RPMI8226 (cell line): ENCODE data around the gene PDE10A.

Experiments
- DNase-seq: peaks from one replicate; pipeline ENCODE4 v3.0.0-alpha.2; 2015

PDE10A gene

DNA sequence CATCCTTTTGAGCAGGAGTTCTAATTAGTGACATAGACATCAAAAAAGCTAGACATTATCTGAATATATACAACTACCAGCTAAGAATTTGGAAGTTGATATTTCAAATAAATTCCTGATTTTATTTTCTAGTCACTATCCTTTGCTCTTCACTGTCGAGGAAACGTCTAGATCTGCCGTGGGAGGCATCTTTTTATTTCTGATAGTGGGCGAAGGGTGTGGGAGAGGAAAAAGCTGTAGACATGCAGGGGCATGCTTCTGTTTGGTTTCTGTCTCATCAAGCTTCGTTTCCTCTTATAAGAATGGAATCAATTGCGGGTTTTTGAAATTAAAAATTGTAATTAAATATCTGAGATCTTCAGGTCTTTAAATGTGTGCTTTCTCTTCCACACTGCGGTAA lies 337.4 kb downstream of the PDE10A start:
- no peak for DNase-seq

DNA sequence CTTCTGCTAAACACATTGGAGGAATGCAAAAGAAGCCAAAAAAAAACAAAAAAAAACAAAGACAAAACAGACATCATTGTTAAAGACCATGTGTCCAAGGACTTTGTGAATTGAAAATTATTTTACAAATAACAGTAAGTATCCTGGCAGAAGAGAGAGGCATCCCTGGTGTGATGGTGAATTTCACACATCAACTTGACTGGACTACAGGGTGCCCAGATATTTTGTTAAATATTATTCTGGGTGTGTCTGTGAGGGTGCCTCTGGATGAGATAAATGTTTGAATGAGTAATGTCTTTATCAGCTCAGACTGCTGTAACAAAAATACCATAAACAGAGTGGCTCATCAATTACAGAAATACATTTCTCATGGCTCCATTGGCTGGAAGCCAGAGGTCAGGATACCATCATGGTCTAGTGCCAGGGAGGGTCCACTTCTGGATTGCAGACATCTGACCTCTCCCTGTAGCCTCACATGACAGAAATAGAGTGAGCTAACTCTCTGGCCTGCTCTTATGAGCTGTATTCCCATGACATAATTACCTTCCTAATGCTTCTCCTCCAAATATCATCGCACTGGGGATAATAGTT lies 341.4 kb downstream of the PDE10A start:
- DNase-seq, result no peak

DNA sequence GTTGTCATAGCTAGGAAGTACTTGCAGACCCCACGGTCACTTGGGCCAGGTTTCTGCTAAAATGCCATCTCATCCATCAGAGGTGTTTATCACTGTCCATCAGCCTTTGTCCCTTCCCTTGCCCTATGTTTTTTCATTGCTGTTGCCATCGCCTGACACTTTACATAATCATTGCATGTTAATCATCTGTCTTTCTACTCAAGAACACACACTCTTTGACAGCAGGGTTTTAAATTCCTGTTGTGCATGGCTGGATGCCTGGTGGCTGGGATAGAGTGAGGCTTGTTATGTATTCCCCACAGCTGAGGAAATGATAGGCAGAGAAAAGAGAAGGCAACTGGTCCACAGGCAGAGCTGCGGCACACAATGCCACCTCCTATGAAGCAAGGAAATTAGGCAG lies 341.9 kb downstream of the PDE10A start:
- no peak for DNase-seq

DNA sequence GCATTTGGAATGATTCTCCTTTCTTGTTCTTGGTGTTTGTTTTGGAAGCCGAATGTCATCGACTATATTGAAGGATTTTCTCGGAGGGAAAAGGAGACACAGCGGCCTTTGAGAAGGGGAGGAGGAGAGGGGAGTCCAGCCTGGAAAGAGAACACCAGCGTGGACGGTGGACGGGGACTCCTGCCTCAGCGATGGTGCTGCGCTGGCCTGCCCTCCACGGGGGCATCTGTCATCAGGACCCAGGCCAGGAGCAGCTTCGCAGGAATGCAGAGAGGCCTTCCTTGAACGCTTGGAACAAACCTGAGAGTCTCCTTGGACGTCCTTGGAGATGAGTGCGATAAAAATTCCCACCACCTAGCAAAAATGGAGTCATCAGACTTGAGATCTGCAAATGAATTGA lies 345.3 kb downstream of the PDE10A start:
- no peak for DNase-seq

DNA sequence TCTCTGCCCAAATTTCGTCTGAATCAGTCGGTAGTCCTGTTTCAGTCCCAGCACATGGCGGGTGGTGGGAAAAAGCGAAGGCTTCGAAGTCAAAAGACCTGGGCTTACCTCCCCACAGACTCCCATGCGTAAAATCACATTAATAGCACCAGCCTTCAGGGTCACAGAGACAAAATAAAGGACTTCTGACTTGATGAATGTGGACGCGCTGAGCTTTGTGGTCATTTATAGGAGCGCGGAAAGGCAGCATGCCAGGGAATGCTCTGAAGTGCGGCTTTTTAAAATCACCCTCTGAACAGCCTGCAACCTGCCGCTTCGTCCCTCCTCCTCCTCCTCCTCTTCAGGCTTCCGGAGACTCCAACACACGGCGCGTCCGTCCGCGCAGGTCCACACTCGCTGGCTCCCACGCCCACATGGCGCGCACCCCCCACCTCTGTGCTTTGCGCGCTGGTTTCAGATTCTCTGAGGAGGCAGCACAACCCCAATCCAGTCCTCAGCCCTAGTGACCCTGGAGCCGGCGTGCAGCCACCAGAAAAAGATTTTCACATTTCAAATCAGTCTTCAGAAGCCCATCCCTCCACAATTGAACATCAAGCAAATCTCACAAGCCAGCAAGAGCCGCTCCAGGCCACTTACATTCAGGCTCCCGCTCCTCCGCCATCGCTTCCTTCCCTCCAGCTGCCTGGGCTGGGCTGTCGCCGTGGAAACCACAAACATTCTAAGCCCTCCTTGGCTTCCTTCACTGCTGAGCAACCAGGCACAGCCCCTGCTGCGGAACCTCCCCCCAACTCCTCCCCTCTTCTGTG lies 353.9 kb downstream of the PDE10A start, which contains the start of gene C6orf118:
Gene C6orf118 (minus strand): TSS at position 680 of the 806 bp plus-strand sequence. CDS start 19 bp downstream, at position 661.
- DNase-seq, result peak; percentile 13

DNA sequence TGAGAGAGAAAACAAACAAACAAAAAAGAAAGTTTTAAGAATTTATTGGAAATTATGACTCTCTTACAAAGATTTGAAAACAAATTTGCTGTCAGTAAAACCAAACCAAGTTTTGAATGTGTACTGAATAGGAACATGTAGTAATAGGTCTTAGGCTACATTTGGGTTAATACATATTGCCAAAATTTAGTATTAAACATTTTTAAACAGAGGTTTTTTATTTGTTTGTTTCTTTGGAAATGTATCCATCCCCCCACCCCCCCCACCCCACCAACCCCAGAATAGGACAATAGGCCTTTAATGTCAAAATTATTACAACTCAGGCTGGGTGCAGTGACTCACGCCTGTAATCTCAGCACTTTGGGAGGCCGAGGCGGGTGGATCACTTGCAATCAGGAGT lies 356.1 kb downstream of the PDE10A start:
- DNase-seq, result no peak

DNA sequence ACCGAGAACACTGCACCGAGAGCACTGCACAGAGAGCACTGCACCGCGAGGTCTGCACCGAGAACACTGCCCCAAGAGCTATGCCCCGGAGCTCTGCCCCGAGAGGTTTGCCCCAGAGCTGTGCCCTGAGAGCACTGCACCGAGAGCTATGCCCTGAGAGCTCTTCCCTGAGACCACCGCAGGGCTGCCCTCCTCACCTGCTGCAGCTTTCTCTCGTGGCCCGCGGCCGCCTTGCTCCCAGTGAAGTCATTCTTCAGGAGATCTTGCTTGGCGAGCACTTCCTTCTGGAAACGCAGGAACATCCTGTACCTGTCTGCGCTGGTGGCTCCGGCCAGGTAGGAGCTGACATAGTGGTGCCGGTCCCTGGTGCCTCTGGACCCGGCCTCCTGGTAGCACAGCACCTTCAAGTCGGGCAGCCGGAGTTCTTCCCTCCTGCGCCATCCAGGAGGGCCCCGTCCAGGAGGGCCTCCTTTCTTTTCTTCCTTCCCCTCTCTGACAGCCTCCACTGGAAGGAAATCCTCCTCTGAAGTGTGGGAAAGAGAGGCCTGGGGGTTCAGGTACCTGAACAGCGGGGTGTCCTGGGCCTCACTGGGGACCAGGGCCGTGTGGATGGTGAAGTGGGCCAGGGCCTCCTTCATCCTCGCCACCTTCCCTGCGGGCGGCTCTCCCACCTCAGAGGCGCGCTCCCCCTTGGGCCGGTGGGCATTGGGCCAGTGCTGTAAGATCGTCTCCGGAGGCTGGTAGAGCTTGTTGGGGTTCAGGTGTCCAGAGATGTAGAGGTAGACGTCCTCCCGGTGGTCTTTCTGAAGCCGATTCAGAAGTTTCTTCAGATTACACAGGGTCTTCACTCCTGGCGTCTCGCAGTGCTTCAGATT lies 361.4 kb downstream of the PDE10A start:
- DNase-seq, result no peak

DNA sequence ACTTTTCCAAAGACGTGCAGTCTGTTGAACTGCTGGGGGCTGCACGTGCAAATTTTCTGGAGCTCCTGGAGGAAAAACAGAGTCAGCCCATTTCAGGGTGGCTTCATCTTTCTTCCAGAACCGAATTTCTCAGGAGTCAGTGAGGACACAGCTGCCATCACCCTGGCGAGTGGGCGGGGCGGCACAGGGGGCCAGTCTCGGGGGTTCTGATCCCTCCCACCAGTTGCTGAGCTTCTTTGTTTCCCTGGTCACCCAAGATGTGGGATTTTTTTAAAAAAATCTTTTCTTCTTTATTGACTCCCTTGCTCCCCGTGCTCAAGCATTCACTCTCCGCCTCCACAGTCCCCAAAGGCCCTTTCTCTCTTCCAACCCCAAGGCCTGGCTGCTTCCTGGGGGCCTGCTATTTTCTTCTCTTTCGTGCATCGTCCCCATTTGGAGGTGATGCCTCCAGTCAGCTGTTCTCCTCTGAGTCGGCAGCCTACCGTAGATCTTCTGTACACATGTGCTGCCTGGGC lies 362.6 kb downstream of the PDE10A start:
- no peak for DNase-seq

DNA sequence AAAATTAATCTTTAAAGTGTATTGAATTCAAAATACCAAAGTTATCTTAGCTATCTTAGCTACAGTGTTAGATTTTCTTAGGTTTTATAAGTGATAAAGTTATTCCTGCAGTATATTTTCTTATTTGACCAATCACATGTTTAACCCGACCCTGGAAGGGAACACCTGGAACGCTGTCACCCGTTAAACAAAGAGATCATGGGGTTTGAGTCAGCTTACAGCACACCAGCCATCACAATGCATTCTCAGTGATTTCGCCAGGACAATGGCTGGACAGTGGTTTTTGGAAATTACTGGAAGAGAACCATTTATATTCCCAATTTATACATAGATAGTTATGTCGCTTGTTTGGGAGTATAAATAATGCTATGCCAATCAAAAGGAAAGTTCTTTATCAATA lies 364.2 kb downstream of the PDE10A start:
- DNase-seq, result no peak

DNA sequence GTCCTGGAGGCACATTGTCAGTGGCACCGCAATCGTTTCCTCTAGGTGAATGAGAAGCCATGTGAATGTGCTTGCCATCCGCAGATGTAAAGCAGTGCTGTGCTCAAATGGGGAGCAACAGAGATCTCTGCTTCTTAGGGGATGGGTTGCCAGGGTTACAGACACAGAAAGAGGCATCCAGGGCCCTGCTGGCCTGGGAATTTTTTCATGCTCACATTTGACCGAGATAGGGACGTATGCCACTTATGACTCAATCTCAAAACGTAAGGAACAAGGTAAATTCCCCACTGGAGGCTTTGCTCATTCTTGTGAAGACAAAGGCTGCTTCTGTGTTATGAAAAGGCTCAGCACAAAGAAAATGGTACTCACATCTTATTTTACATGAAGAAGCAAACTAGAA lies 364.6 kb downstream of the PDE10A start:
- DNase-seq, result no peak

DNA sequence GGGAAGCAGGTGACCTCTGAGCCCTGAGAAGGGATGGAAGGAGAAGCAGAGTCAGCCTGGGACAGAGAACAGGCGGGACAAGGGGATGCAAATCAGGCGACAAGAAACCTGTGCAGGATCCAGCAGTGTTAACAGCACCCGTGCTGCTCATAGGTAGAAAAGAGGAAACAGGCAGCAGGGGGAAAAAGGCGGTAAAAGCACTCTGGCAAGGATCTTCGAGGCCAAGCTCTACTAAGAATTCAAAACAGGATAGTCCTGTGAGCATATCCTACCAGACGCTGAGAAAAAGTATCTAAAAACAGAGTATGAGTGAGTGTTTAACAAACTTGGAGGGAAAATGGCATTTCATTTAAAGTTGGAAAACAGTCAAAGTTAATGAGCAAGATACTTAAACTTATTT lies 370.4 kb downstream of the PDE10A start:
- no peak for DNase-seq
